CD4-positive, alpha-beta T cell treated with Interleukin-6 at 100 ng/mL for 8 hours (primary cell): ENCODE measurements around the gene MAGI2.

Experiments
- DNase-seq: peaks from one replicate; pipeline ENCODE4 v3.0.0-alpha.2; 2020; ENCODE audit warnings: mixed read lengths, low spot score

MAGI2 gene

DNA sequence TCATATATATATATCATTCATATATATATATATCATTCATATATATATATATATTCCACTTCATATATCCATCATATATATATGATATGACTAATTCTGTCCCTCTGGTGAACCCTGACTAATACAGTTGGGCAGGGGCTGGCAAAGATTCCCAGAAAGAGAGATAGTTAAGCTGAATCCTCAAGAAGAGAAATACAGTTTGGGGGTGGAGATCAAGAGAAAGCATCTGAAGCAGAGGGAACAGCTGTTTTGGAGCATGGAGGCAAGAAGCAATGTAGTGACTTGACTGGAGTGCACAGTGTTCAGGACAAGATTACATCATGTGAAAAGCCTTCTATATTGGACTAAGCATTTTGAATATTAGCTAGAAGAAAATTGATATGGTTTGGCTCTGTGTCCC, 540.7 kb downstream of the MAGI2 start:
- no peak for DNase-seq

GRCh38 chr7:78906735-78907134, 546.7 kb downstream of the MAGI2 start:
- no peak for DNase-seq

DNA sequence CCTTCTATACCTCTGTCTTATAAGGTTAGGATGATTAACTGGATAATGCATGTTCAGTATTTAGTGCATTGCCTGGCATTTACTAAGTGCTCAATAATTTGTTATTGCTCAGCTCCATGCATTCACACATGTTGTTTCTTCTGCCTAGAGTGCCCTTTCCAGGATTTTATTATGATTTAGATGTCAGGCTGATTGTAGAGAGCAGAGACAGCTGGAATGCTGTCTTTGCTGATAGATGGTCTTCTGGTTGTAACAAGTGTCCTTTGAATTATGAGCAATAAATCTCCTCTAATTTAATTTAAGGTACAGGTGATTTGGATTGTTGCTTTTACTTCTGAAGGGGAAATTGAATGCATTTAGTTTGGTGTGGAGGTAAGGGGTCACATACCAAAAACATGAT, 548.0 kb downstream of the MAGI2 start:
- no peak for DNase-seq

DNA sequence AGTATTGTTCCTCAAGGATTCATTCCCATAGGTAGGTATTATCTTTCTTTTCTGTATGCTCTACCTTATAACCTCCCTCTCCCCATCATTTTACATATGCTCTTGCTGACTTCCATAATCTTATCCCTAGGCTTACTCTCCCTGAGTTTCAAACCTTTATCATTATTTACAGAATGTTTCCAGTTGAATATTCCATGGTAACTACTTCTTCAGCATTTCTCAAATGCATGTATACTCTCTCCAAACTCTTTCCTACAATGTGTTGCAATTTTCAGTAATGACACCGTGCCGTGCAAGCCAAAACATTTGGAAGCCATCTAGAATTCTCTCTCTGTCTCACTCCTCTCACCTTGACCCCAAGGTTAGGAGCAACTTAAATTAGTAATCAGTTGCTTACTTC, 548.5 kb downstream of the MAGI2 start:
- no peak for DNase-seq

GRCh38 chr7:78901566-78901965, 551.9 kb downstream of the MAGI2 start:
- DNase-seq = no peak

- no peak for DNase-seq
Observed at GRCh38 chr7:78900806-78901205, 552.7 kb downstream of the MAGI2 start.

DNA sequence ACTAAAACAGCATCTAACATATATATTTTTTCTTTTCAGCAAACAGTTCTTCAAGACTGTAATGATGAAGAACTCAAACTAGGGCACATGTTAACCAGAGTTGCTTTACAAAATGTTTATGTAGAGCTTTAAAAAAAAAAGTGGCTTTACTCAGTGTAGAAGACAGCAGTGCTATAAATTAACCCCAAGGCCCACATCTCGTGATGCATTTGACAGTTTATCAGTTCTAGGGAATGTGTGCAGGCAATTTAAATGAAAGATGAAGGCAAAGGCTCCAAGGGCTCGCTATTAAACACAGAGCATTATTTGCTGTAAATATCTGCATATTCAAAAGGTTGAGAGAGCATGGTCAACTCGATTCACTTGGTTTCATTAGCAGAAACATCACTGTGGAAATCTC, 558.1 kb downstream of the MAGI2 start:
- no peak for DNase-seq

GRCh38 chr7:78879206-78879605, 574.3 kb downstream of the MAGI2 start:
- no peak for DNase-seq

GRCh38 chr7:78873117-78873516, 580.4 kb downstream of the MAGI2 start:
- no peak for DNase-seq

DNA sequence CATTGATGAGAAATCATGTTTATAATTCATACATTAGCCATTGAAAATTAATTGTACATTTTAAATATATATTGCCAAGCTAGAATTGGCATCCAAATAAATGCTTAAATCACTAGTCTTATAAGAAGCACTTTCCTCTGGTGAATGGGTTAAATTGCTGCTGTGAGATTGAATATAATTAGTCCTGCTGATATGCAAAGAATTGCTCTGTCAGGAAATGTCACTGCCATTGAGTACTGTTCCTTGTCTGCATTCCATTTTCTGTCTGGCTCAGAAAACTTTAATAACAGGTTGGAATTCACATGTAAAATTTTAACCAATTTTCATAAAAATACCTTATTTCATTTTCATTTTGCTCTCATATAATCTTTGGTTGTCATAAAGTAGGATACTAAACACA, 589.1 kb downstream of the MAGI2 start:
- DNase-seq = no peak

- no peak for DNase-seq
Observed at GRCh38 chr7:78863281-78863680, 590.2 kb downstream of the MAGI2 start.

- no peak for DNase-seq
Observed at GRCh38 chr7:78862411-78862900, 591.0 kb downstream of the MAGI2 start.

DNA sequence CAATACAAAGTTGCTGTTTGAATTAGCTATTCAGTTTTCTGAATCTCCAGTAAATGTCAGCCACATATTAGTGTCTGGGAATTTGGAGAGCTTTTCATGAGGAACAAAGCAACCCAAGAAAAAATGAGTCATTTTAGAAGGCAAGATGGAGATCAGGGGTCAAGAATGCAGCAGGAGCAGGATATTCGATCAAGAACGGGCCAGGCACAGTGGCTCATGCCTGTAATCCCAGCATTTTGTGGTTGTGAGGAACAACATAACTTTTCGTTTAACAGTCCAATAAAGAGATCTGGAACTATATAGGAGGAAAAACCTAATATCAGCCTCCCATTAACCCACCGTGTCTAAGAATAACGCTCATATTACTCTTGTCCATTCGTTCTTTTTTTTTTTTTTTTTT, 600.5 kb downstream of the MAGI2 start:
- no peak for DNase-seq

DNA sequence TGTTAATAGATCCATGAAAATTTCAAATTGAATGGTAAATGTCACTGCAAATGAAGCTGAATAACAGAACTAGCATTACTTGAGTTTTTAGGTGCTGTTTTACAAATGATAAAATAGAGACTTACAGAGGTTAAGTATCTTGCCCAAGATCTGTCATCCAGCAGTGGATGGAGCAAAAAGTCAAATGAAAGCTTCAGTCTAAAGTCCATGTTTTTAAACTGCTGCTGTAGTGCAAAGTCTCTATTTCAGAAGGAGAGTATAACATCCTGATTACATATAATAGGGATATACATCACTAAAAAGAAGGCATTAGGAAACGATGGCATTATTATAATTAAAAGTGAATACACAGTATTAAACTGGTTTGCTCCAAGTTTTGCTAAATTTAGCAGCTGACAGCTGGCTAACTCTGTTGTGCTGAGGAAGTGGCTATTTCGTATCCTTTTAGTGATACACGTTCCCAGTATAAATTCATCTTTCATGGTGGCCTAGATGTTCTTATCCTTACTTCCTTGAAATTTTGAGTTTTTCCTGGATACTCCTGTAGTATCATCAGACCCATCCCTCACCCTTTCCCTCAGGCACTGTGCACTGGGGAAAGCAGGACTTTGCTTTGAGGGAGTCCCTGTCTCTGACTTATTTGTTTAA, 603.2 kb downstream of the MAGI2 start:
- DNase-seq = no peak

- no peak for DNase-seq
Observed at GRCh38 chr7:78845155-78845554, 608.3 kb downstream of the MAGI2 start.

DNA sequence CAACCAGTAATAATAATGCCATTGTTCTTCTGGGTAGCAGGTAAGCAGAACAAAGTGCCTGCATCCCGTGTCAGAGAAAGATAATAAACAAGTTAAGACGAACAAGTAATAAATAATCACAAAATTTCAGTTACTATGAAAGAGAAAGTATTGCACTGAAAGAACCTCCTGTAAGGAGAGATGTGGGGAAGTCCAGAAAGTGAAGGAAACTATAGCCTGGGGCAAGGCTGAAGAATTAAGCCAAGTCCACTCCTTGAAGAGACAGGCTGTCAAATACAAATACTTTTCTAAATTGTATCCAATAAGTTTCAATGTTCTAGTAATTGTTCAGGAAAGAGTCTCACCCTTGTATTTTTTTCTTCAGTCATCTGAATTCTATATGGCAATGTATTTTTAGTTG, 611.4 kb downstream of the MAGI2 start:
- DNase-seq = no peak

- no peak for DNase-seq
Observed at GRCh38 chr7:78835897-78836296, 617.6 kb downstream of the MAGI2 start.

DNA sequence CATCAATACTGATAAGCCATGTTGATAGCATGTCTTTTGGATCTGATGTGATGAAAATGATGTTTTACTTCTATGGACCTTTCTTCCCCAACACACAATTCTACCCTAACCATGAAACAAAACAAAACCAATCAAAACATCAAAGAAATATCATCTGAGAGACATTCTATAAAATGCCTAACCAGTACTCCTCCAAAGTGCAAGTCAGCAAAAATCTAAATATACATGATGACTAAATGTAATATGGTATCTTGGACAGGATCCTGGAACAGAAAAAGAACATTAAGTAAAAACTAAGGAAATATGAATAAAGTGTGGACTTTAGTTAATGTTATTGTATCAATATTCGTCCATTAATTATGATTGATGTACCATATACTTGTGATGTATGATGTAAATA, 625.1 kb downstream of the MAGI2 start:
- DNase-seq = no peak

DNA sequence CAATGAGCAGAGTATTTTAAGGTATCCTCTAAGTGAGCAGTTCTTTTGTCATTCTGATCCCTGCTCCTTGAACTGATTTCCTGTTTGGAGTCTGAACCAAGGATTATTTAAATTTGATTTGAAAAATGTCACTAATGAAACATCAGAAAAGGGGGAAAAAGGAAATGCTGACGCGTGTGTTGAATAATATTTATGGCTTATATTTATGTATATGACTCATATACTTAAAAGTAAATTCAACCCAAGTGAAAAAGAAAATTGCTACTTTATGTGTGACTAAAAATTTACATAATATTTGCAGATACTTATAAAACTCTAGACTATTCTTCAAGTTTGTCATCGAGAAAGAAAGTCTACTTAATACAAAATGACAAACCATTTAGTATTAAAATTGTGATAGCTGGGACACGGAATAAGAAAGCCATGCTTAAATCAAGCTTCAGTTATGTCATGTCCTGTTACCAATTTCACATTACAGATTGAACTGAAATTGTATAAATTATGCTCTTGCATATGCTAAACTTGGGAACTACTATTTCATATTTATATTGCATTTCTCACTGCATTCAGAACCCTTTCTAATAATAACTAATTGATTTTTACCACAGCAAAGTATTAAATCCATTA, 649.9 kb downstream of the MAGI2 start:
- DNase-seq = no peak

- DNase-seq = no peak
Observed at GRCh38 chr7:78794101-78794500, 659.4 kb downstream of the MAGI2 start.

GRCh38 chr7:78792624-78793023, 660.8 kb downstream of the MAGI2 start:
- no peak for DNase-seq

GRCh38 chr7:78792006-78792405, 661.5 kb downstream of the MAGI2 start:
- DNase-seq = no peak

- no peak for DNase-seq
Observed at GRCh38 chr7:78788464-78788863, 665.0 kb downstream of the MAGI2 start.

GRCh38 chr7:78787854-78788253, 665.6 kb downstream of the MAGI2 start:
- no peak for DNase-seq
